GM12873 (cell line): ENCODE data around the gene LMOD2.

Experiments used
- CTCF ChIP-seq: IDR thresholded peaks from 2 replicates; pipeline ENCODE4 v1.5.1; 2012; ENCODE audit warnings: low read depth, mild to moderate bottlenecking, moderate library complexity, low read length, control low read depth; ENCODE audit not compliant: insufficient read depth; ENCODE audit errors: missing control alignments

The LMOD2 gene

GRCh38 chr7:123616223-123616622 is 39.4 kb upstream of the LMOD2 start:
- no peak for TF ChIP-seq CTCF

GRCh38 chr7:123621707-123622106 is 34.0 kb upstream of the LMOD2 start:
- no peak for TF ChIP-seq CTCF

GRCh38 chr7:123622660-123623386 is 32.8 kb upstream of the LMOD2 start:
- TF ChIP-seq CTCF, result no peak

- peak; percentile 97 for TF ChIP-seq CTCF
These were observed 31.0 kb upstream of the LMOD2 start for GRCh38 chr7:123624527-123625183.

GRCh38 chr7:123625254-123625653 is 30.4 kb upstream of the LMOD2 start:
- TF ChIP-seq CTCF, result no peak

GRCh38 chr7:123627851-123628250 is 27.8 kb upstream of the LMOD2 start:
- no peak for TF ChIP-seq CTCF

GRCh38 chr7:123628829-123629228 is 26.8 kb upstream of the LMOD2 start:
- no peak for TF ChIP-seq CTCF
